NB4 (cell line): ENCODE measurements around the gene DRD3.

Source experiments
- POLR2A ChIP-seq: IDR thresholded peaks from 2 replicates; pipeline ENCODE4 v1.6.1; 2011; ENCODE audit warnings: mild to moderate bottlenecking; ENCODE audit not compliant: insufficient read length; ENCODE audit errors: extremely low read depth
- TF ChIP-seq, protein P1 (sequence below): IDR thresholded peaks from one replicate; pipeline ENCODE4 v1.5.1; 2012; ENCODE audit warnings: low read depth, low read length

DNA sequence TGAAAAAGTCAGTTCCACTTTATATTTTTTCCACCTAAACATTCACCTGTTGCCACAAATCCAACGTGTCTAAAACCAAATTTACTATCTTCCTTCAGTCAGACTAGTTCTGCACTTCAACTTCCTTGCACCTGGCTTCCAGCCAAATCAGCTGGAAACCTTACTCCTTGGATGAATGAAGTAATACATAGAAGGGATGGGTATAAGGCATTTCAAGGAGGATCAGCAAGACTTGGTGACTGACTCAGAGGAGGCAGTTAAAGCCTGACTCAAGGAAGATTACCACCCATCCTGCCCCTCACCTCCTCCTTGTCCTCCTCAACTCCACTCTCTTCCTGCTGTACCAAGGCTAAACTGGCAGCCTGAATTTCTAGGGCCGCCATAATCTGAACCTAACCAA is 85.3 kb downstream of the DRD3 start:
- TF ChIP-seq, protein P1, sequence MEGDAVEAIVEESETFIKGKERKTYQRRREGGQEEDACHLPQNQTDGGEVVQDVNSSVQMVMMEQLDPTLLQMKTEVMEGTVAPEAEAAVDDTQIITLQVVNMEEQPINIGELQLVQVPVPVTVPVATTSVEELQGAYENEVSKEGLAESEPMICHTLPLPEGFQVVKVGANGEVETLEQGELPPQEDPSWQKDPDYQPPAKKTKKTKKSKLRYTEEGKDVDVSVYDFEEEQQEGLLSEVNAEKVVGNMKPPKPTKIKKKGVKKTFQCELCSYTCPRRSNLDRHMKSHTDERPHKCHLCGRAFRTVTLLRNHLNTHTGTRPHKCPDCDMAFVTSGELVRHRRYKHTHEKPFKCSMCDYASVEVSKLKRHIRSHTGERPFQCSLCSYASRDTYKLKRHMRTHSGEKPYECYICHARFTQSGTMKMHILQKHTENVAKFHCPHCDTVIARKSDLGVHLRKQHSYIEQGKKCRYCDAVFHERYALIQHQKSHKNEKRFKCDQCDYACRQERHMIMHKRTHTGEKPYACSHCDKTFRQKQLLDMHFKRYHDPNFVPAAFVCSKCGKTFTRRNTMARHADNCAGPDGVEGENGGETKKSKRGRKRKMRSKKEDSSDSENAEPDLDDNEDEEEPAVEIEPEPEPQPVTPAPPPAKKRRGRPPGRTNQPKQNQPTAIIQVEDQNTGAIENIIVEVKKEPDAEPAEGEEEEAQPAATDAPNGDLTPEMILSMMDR: no peak
- no peak for TF ChIP-seq POLR2A
